ENCODE data around the gene PFKL. TPM values are rescaled to one million over a fixed set of nuclear protein-coding genes. Genes with fewer than 3 reads are reported as not detected.
"Not testable (repeated sequence)": the region's sequence is repeated elsewhere in the genome, so short reads cannot be mapped to it uniquely, and the experiment has no call there.

PFKL gene
- total RNA-seq, 1 experiment from 2014 or later = 68.8 TPM

DNA sequence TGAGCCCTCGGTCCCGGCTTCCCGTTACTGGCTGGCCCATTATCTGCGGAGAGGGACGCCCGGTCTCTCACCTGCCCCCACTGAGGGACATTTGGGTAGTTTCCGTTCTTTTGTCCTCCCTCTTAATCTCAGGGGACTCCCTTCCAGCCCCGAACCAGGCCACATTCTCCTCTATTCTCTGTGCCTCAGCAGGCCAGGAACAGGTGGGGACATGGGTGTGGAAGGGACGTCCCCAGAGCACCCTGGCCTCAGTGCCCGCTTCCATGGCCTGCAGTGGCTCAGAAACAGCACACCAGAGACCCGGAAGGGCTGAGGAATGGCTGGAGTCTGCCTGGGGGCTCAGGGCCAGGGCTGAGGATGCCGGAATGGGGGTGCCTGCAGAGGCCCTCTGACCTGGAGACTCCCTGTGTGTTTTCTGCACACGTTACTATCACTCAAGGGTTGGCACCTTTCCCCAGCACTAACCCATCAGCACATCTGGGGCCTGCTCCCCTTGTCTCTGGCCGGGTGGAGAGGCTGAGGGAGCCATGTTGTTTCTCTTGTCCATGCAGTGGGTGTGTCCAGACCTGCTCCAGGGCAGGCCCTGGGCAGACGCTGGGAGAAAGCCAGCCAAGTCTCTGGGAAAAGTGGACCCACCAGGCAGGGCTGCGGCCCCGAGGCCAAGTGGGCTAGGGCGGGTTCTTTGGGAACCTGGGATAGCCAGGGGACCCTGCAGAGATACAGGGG is 28.1 kb upstream of the PFKL start:
- Histone ChIP-seq H4K20me1 (ENCODE audit: insufficient read depth, low read depth, low read length) (no peaks in the 10 kb centered on the region), H3K36me3 (ENCODE audit: insufficient read depth, low read length) (no peaks in the 10 kb centered on the region), H3K27me3 (ENCODE audit: low read length) (no peaks in the 10 kb centered on the region), H3K4me1 (ENCODE audit: low read length) (peaks cover 5% of the 10 kb centered on the region; the same call in 1 of the 2 replicates), H3K4me2 (ENCODE audit: low read depth, low read length, poor library complexity, severe bottlenecking) (no peak overlapping the region), H3K9me2 (replicated peaks; ENCODE audit: insufficient read depth, low read length) (no peaks in the 10 kb centered on the region), H3K9me3 (ENCODE audit: low read length) (no peaks in the 10 kb centered on the region), H3K27ac (ENCODE audit: low read length) (no peak overlapping the region), H2AFZ (ENCODE audit: low read length) (no peak overlapping the region), H3K79me2 (ENCODE audit: low read length) (no peaks in the 10 kb centered on the region), H3K4me3 (ENCODE audit: low read length) (no peak overlapping the region), H3K9ac (ENCODE audit: low read length) (no peak overlapping the region)
- no peak for DNase-seq

DNA sequence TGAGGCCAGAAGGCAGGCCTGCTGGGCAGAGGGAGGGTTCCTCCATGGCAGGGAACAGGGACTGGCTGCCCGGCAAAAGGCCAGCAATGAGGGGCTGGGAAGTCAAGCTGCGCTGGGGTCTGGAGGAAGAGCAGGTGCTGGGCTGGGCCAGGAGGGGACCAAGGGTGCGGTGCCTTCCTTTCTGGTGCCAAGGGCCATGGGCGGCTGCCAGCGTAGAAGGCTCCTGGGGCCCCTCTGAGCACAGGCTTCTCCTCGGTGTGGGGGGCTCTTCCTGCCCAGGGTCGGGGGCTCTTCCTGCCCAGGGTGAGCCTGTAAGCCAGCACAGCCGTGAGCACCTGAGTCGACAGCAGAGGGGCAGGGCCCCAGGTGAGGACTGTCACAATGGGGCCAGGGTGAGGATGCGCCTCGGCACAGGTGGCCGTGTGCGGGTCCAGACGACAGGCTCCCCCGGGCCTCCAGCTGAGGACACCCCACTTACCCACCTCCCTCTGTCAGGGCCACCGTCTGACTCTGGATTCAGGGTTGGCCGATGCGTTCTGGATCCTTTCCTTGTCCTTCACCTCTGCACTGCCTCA is 27.5 kb upstream of the PFKL start:
- Histone ChIP-seq H3K9ac (ENCODE audit: low read length) (no peak overlapping the region), H3K4me2 (ENCODE audit: low read depth, low read length, poor library complexity, severe bottlenecking) (no peak overlapping the region), H3K27ac (ENCODE audit: low read length) (no peak overlapping the region), H3K9me3 (ENCODE audit: low read length) (no peaks in the 10 kb centered on the region), H3K4me3 (ENCODE audit: low read length) (no peak overlapping the region), H4K20me1 (ENCODE audit: insufficient read depth, low read depth, low read length) (no peaks in the 10 kb centered on the region), H2AFZ (ENCODE audit: low read length) (no peak overlapping the region), H3K4me1 (ENCODE audit: low read length) (peaks cover 5% of the 10 kb centered on the region; the same call in 1 of the 2 replicates), H3K79me2 (ENCODE audit: low read length) (no peaks in the 10 kb centered on the region), H3K9me2 (replicated peaks; ENCODE audit: insufficient read depth, low read length) (no peaks in the 10 kb centered on the region), H3K27me3 (ENCODE audit: low read length) (no peaks in the 10 kb centered on the region), H3K36me3 (ENCODE audit: insufficient read depth, low read length) (no peaks in the 10 kb centered on the region)
- DNase-seq = no peak

DNA sequence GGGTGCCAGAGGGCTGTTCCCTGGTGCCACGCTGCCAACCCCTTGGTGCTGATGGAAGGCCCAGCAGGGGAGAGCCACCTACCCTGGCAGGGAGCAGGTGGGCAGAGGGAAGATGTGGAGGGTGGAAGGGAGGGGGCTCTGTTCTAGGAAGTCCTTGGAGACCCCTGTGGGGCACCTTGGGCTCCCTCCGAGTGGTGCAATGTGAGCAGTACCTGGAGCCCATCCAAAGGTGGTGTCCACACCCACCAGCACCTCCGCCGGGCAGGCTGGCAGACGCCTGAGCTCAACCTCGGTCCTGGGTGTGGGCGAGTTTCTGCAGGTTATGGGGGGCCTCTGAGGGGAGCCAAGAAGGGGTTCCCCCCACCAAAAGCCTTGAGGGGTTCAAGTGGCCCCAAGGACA is 26.8 kb upstream of the PFKL start:
- no peak overlapping the region for H3K4me3 ChIP-seq (ENCODE audit: low read length)
- no peak overlapping the region for H3K4me2 ChIP-seq (ENCODE audit: low read depth, low read length, poor library complexity, severe bottlenecking)
- H3K9me2 ChIP-seq (replicated peaks; ENCODE audit: insufficient read depth, low read length) = no peaks in the 10 kb centered on the region
- no peak overlapping the region for H3K9ac ChIP-seq (ENCODE audit: low read length)
- H4K20me1 ChIP-seq (ENCODE audit: insufficient read depth, low read depth, low read length) = no peaks in the 10 kb centered on the region
- no peaks in the 10 kb centered on the region for H3K27me3 ChIP-seq (ENCODE audit: low read length)
- H3K36me3 ChIP-seq (ENCODE audit: insufficient read depth, low read length) = no peaks in the 10 kb centered on the region
- no peaks in the 10 kb centered on the region for H3K79me2 ChIP-seq (ENCODE audit: low read length)
- H2AFZ ChIP-seq (ENCODE audit: low read length) = no peak overlapping the region
- H3K27ac ChIP-seq (ENCODE audit: low read length) = no peak overlapping the region
- H3K4me1 ChIP-seq (ENCODE audit: low read length) = 0 out of 2 replicates have a peak, but pooled peaks cover 1% of the 10 kb centered on the region
- no peak for DNase-seq
- no peaks in the 10 kb centered on the region for H3K9me3 ChIP-seq (ENCODE audit: low read length)

DNA sequence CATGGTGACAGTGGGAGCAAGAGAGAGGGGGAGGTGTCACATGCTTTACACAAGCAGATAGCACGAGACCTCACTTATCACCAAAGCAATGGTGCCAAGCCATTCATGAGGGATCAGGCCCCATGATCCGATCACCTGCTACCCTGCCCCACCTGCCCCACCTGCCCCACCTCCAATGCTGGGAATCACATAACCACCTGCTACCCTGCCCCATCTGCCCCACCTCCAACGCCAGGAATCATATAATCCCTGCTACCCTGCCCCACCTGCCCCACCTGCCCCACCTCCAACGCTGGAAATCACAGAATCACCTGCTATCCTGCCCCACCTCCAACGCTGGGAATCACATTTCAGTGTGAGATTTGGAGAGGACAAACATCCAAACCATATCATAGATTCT is 24.8 kb upstream of the PFKL start:
- Histone ChIP-seq H2AFZ (ENCODE audit: low read length) (no peak overlapping the region), H3K79me2 (ENCODE audit: low read length) (no peaks in the 10 kb centered on the region), H3K4me3 (ENCODE audit: low read length) (no peak overlapping the region), H3K9ac (ENCODE audit: low read length) (no peak overlapping the region), H3K4me2 (ENCODE audit: low read depth, low read length, poor library complexity, severe bottlenecking) (no peak overlapping the region), H3K4me1 (ENCODE audit: low read length) (no peaks in the 10 kb centered on the region), H3K9me2 (replicated peaks; ENCODE audit: insufficient read depth, low read length) (no peaks in the 10 kb centered on the region), H3K27me3 (ENCODE audit: low read length) (no peaks in the 10 kb centered on the region), H3K27ac (ENCODE audit: low read length) (no peak overlapping the region), H3K36me3 (ENCODE audit: insufficient read depth, low read length) (no peaks in the 10 kb centered on the region), H4K20me1 (ENCODE audit: insufficient read depth, low read depth, low read length) (no peaks in the 10 kb centered on the region), H3K9me3 (ENCODE audit: low read length) (no peaks in the 10 kb centered on the region)
- no peak for DNase-seq

DNA sequence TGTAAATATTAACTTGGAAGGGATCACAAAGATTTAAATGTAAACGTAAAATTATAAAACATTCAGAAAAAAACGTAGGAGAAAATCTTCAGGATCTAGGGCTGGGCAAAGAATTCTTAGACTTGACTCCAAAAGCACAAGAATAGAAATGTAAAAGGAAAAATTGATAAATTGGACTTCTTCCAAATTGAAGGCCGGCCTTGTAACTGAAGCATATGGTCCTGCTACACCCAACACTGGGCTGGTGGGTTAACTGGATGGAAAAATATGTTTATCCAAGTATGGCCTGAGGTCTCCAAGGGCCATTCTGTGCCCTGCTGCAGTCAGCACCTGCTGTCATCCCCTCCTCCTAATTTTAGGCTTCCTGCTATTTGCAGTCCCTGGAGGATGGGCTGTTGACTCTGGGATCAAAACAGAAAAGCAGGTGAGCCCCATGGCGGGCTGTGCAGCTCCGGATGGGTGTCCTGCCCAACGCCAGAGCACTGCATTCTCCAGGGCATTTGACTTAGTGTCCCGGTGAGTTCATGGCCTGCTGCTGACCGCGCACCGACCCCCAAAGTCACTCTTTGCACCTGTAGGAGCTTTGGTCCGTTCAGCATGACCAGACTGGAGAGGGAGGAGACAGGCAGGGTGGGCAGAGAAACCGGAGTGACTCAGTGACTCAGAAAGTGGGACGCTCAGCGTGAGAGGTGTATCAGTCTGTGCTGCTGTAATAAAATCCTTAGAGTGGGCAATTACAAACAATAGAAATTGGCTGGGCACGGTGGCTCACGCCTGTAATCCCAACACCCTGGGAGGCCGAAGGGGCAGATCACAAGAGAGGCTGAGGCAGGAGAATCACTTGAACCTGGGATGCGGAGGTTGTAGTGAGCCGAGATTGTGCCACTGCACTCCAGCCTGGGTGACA is 20.2 kb upstream of the PFKL start:
- Histone ChIP-seq H3K9me3 (ENCODE audit: low read length) (no peaks in the 10 kb centered on the region), H3K4me1 (ENCODE audit: low read length) (peaks cover 6% of the 10 kb centered on the region), H3K36me3 (ENCODE audit: insufficient read depth, low read length) (no peaks in the 10 kb centered on the region), H3K4me2 (ENCODE audit: low read depth, low read length, poor library complexity, severe bottlenecking) (no peak overlapping the region), H4K20me1 (ENCODE audit: insufficient read depth, low read depth, low read length) (no peaks in the 10 kb centered on the region), H3K9ac (ENCODE audit: low read length) (no peak overlapping the region), H3K79me2 (ENCODE audit: low read length) (no peaks in the 10 kb centered on the region), H2AFZ (ENCODE audit: low read length) (no peak overlapping the region), H3K27ac (ENCODE audit: low read length) (no peak overlapping the region), H3K27me3 (ENCODE audit: low read length) (no peaks in the 10 kb centered on the region), H3K9me2 (replicated peaks; ENCODE audit: insufficient read depth, low read length) (no peaks in the 10 kb centered on the region), H3K4me3 (ENCODE audit: low read length) (no peak overlapping the region)
- DNase-seq = no peak

DNA sequence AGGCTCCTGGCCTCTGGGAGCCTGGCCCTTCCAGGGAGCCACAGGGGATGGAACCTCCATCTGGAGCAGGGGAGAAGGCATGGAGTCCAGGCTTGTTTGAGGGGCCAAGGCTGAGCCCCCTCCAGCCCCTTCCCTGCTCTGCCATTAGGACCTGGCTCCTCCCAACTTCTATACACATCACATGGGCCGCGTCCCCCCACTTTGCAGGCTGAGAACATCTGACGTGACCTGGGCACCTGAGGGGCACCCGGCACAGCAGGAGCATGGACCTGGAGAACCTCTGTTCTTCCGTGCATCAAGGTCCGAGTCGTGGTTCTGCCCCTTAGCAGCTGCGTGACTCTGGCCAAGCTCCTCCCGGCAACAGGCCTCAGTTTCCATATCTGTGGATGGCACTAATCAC is 18.1 kb upstream of the PFKL start:
- no peak overlapping the region for H2AFZ ChIP-seq (ENCODE audit: low read length)
- H3K4me3 ChIP-seq (ENCODE audit: low read length) = no peak overlapping the region
- H3K79me2 ChIP-seq (ENCODE audit: low read length) = no peaks in the 10 kb centered on the region
- H3K4me1 ChIP-seq (ENCODE audit: low read length) = peaks cover 6% of the 10 kb centered on the region
- H3K36me3 ChIP-seq (ENCODE audit: insufficient read depth, low read length) = no peaks in the 10 kb centered on the region
- H3K9me2 ChIP-seq (replicated peaks; ENCODE audit: insufficient read depth, low read length) = no peaks in the 10 kb centered on the region
- H3K27me3 ChIP-seq (ENCODE audit: low read length) = no peaks in the 10 kb centered on the region
- H3K27ac ChIP-seq (ENCODE audit: low read length) = no peak overlapping the region
- H3K9me3 ChIP-seq (ENCODE audit: low read length) = no peaks in the 10 kb centered on the region
- H3K4me2 ChIP-seq (ENCODE audit: low read depth, low read length, poor library complexity, severe bottlenecking) = no peak overlapping the region
- H4K20me1 ChIP-seq (ENCODE audit: insufficient read depth, low read depth, low read length) = no peaks in the 10 kb centered on the region
- H3K9ac ChIP-seq (ENCODE audit: low read length) = no peak overlapping the region
- DNase-seq = no peak

DNA sequence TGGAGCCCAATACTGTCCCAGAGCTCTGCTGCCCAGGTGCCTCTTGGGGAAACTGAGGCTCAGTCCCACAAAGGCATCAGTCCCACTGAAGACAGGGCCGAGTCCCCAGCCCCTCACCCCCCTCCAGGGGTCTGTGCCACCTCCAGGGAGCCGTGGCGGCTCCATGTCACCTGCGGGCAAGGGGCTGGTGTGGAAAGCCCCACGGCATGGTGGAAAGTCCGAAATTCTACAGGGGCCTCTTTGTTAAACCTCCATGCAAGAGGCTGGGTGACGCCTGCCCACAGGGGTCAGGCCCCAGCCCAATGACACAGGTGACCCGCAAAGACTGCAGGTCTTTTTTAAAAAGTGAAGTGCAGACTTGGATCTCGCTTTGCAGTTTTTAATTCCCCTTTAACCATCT is 17.5 kb upstream of the PFKL start:
- no peak overlapping the region for H3K9ac ChIP-seq (ENCODE audit: low read length)
- no peak overlapping the region for H3K27ac ChIP-seq (ENCODE audit: low read length)
- no peaks in the 10 kb centered on the region for H3K9me3 ChIP-seq (ENCODE audit: low read length)
- no peak overlapping the region for H3K4me2 ChIP-seq (ENCODE audit: low read depth, low read length, poor library complexity, severe bottlenecking)
- H3K27me3 ChIP-seq (ENCODE audit: low read length) = no peaks in the 10 kb centered on the region
- H3K4me1 ChIP-seq (ENCODE audit: low read length) = peaks cover 6% of the 10 kb centered on the region
- no peak overlapping the region for H2AFZ ChIP-seq (ENCODE audit: low read length)
- no peak overlapping the region for H3K4me3 ChIP-seq (ENCODE audit: low read length)
- no peaks in the 10 kb centered on the region for H3K79me2 ChIP-seq (ENCODE audit: low read length)
- no peaks in the 10 kb centered on the region for H3K36me3 ChIP-seq (ENCODE audit: insufficient read depth, low read length)
- H3K9me2 ChIP-seq (replicated peaks; ENCODE audit: insufficient read depth, low read length) = no peaks in the 10 kb centered on the region
- no peaks in the 10 kb centered on the region for H4K20me1 ChIP-seq (ENCODE audit: insufficient read depth, low read depth, low read length)
- no peak for DNase-seq

DNA sequence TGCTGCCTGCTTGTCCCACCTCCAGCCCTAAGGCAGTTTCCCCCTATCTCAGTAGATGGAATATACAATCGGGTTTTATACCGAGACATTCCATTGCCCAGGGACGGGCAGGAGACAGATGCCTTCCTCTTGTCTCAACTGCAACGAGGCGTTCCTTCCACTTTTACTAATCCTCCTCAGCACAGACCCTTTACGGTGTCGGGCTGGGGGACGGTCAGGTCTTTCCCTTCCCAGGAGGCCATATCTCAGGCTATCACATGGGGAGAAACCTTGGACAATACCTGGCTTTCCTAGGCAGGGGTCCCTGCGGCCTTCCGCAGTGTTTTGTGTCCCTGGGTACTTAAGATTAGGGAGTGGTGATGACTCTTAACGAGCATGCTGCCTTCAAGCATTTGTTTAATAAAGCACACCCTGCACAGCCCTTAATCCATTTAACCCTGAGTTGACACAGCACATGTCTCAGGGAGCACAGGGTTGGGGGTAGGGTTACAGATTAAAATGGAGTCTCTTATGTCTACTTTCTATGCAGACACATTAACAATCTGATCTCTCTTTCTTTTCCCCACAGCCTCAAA is 16.6 kb upstream of the PFKL start:
- not testable (repeated sequence) for H3K27me3 ChIP-seq (ENCODE audit: low read length); H3K36me3 ChIP-seq (ENCODE audit: insufficient read depth, low read length); H3K9ac ChIP-seq (ENCODE audit: low read length); H3K9me3 ChIP-seq (ENCODE audit: low read length); DNase-seq; H3K4me2 ChIP-seq (ENCODE audit: low read depth, low read length, poor library complexity, severe bottlenecking); H3K9me2 ChIP-seq (replicated peaks; ENCODE audit: insufficient read depth, low read length); H3K4me1 ChIP-seq (ENCODE audit: low read length); H3K79me2 ChIP-seq (ENCODE audit: low read length); H3K27ac ChIP-seq (ENCODE audit: low read length); H3K4me3 ChIP-seq (ENCODE audit: low read length); H2AFZ ChIP-seq (ENCODE audit: low read length); H4K20me1 ChIP-seq (ENCODE audit: insufficient read depth, low read depth, low read length)

Measured in Karpas-422 (cell line).